ENCODE data around the gene GLRX3.

The GLRX3 gene

DNA sequence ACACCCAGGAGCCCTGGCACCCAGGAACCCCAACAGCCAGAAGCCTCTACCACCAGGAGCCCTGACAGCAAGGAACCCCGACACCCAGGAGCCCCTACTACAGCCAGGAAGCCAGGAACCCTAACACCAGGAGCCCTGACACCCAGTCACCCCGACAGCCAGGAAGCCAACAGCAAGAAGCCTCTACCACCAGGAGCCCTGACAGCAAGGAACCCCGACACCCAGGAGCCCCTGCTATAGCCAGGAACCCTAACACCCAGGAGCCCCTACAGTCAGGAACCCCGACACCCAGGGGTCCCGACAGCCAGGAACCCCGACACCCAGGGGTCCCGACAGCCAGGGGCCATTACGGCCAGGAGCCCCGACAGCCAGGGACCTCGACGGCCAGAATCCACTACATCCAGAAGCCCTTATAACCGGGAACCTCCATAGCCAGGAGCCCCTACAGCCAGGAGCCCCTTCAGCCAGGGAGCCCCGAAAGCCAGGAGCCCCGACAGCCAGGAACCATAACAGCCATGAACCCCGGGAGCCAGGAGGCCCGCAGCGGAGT is 440 bp upstream of the GLRX3 start:
- DNase-seq (ENCODE audit: low read depth): no peak
- peak overlapping the region; percentile 81 for H3K4me3 ChIP-seq (ENCODE audit: low read depth, low read length)

- DNase-seq (ENCODE audit: low read depth): no peak
- H3K4me3 ChIP-seq (ENCODE audit: low read depth, low read length): peak overlapping the region; percentile 81
Measured at GRCh38 chr10:130137090-130137448, 878 bp downstream of the GLRX3 start.

GRCh38 chr10:130137659-130138478 is 1.7 kb downstream of the GLRX3 start:
- no peak for DNase-seq (ENCODE audit: low read depth)
- peak overlapping the region; percentile 81 for H3K4me3 ChIP-seq (ENCODE audit: low read depth, low read length)

- no peak overlapping the region for H3K4me3 ChIP-seq (ENCODE audit: low read depth, low read length)
- DNase-seq (ENCODE audit: low read depth): no peak
Measured at GRCh38 chr10:130138479-130138866, 2.3 kb downstream of the GLRX3 start.

DNA sequence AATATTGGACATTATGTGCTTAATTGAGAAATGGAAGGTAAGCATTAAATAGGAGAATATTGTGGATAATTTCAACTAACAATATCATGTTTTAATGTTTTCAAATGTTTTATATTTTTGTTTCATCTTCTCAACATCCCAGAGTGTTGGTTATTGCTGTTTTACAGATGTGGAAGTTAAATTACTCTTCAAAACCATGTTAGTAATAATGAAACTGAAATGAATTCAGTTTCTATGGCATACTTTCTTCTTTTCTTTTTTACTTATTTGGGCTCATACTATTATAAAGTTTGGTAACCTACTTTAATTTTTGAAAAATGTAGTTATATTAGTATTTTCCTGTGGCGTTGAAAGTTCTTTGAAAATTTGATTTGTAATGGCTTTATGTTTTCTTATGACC is 4.2 kb downstream of the GLRX3 start:
- no peak for DNase-seq (ENCODE audit: low read depth)
- H3K4me3 ChIP-seq (ENCODE audit: low read depth, low read length): no peak overlapping the region

DNA sequence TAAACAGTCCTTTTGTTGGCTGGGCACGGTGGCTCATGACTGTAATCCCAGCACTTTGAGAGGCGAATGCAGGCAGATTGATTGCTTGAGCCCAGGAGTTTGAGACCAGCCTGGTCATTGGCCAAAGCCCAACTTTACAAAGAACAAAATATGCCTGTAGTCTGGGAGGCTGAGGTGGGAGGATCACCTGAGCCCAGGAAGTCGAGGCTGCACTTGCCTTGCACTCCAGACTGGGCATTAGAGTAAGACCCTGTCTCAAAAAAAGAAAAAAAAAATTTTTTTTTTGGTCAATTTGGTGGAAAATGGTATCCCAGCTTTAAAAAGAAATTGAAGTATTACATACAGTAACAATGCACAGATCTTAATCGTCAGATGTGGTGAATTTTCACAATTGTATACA is 4.8 kb downstream of the GLRX3 start:
- H3K4me3 ChIP-seq (ENCODE audit: low read depth, low read length): no peak overlapping the region
- no peak for DNase-seq (ENCODE audit: low read depth)

DNA sequence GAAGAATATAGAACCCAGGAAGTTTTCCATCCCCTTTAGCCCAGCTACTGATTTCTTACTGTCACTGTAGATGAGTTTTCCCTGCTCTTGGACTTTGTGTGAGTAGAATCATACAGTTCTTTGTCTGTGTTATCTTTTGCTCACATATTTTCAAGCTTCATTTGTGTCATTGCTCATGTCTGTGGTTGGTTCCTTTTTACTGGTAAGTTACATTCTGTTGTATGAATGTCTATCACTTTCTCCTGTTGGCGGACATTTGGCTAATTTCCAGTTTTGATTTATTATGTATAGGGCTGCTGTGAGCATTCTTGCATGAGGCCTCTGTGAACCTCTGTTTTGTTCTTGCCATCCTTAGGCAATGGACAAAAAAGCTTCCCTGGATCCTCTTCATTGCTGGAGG is 5.3 kb downstream of the GLRX3 start:
- no peak for DNase-seq (ENCODE audit: low read depth)

GRCh38 chr10:130141878-130142277 is 5.7 kb downstream of the GLRX3 start:
- DNase-seq (ENCODE audit: low read depth): no peak
- no peak overlapping the region for H3K4me3 ChIP-seq (ENCODE audit: low read depth, low read length)

More for the DNA sequence above, 5.3 kb downstream of the GLRX3 start:
- H3K4me3 ChIP-seq (ENCODE audit: low read depth, low read length): no peak overlapping the region

DNA sequence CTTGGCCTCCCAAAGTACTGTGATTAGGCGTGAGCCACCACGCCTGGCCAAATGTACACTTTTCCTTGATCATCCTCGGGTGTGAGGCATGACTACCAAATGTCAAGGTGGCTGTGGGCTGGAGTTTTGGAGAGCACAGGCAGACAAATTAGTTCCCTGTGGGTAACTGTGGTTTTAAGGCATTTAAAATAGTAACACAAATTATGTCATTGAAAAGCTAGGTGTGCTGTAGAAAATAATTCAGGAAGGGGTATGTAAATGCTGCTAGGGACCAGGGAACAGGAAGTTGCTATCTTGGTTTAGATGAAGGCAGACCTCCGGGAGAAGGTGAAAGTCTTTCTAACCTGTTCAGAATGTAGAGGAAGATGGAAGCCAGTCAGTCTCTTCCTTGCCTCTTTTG is 9.9 kb downstream of the GLRX3 start:
- H3K4me3 ChIP-seq (ENCODE audit: low read depth, low read length): no peak overlapping the region
- no peak for DNase-seq (ENCODE audit: low read depth)

GRCh38 chr10:130159192-130159794 is 23.1 kb downstream of the GLRX3 start:
- no peak overlapping the region for H3K4me3 ChIP-seq (ENCODE audit: low read depth, low read length)
- no peak for DNase-seq (ENCODE audit: low read depth)

DNA sequence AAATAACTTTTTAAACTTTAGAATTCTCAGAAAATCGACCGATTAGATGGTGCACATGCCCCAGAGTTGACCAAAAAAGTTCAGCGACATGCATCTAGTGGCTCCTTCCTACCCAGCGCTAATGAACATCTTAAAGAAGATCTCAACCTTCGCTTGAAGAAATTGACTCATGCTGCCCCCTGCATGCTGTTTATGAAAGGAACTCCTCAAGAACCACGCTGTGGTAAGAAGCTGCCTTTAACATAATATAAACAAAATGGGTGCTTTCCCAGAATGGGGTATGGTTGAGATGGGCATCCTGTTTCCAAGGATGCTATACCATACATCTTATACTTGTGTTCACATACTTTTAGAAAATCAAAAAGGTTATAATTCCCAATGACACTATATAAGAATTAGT is 24.6 kb downstream of the GLRX3 start:
- no peak for DNase-seq (ENCODE audit: low read depth)
- no peak overlapping the region for H3K4me3 ChIP-seq (ENCODE audit: low read depth, low read length)

GRCh38 chr10:130161331-130161730 is 25.1 kb downstream of the GLRX3 start:
- no peak for DNase-seq (ENCODE audit: low read depth)
- no peak overlapping the region for H3K4me3 ChIP-seq (ENCODE audit: low read depth, low read length)

DNA sequence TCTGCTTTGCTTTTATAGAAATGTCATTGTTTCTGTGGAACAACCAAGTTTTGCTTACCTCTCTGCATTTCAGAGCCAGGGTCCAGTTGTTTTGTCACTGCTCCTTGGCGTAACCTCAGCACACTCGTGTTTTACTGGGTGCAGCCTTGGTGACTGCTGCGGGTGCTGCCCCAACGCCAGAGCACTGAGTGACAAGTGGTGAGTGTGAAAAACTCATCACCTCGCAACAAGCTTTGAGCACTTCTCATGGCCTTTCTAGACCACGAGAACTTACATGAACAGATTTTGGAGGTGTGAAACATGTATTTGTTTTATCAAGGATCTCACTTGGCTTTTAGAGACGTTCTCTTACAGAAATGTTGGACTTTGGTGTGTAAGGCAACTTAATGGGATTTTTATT is 31.0 kb downstream of the GLRX3 start:
- DNase-seq (ENCODE audit: low read depth): no peak
- H3K4me3 ChIP-seq (ENCODE audit: low read depth, low read length): no peak overlapping the region

- H3K4me3 ChIP-seq (ENCODE audit: low read depth, low read length): no peak overlapping the region
- no peak for DNase-seq (ENCODE audit: low read depth)
Measured at GRCh38 chr10:130167707-130168106, 31.5 kb downstream of the GLRX3 start.

DNA sequence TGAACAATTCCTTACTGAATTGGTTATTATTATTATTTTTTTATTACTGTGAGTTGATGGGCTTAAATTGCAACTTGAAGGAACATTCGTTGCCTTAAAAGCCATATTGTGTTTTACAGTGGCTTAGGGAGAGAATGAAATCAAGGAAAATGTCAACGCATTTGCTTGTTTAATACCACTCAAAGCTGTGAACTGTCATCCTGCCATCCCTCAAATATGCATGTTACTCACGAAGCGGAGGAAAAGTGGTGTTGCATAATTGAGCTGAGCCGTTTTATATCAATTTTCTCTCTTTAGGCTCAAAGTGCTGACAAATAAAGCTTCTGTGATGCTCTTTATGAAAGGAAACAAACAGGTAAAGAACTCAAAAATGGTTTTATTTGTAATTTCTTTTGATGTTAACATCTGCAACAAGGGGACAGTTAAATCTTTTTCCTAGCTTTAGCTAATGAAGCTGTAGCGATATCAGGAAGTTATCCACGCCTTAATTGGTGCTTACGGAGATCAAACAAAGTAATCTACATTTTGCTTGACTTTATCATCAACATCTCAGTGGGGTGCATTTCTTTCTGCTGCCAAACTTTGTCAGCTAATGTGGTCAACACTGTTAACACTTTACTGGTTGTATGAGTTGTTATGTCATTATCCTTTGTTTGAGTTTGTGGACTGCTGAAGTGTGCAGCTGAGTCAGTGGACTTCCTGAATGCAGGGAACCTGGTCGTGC is 33.1 kb downstream of the GLRX3 start:
- no peak overlapping the region for H3K4me3 ChIP-seq (ENCODE audit: low read depth, low read length)
- peak; percentile 4 for DNase-seq (ENCODE audit: low read depth)

DNA sequence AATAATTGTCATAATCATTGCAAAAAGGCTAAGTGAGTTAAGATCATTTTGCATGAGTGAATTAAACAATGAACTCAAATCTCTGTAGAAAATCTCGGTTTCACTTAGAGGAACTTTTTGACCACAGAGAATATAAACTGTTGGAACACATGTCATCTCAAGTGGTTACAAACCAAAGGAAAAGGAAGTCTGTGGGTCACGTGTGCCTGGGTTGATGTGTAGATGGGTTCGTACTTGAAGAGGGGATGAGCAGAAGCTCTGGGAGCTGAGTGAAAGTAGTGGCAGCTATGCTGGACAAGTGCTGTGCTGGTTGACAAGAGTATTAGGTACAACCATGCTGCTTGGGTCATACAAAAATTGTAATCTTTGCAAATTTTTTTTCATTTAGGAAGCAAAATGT is 35.0 kb downstream of the GLRX3 start:
- DNase-seq (ENCODE audit: low read depth): no peak
- H3K4me3 ChIP-seq (ENCODE audit: low read depth, low read length): no peak overlapping the region

- no peak for DNase-seq (ENCODE audit: low read depth)
- H3K4me3 ChIP-seq (ENCODE audit: low read depth, low read length): no peak overlapping the region
Measured at GRCh38 chr10:130174328-130174727, 38.1 kb downstream of the GLRX3 start.

- DNase-seq (ENCODE audit: low read depth): no peak
- H3K4me3 ChIP-seq (ENCODE audit: low read depth, low read length): no peak overlapping the region
Measured at GRCh38 chr10:130175074-130175473, 38.9 kb downstream of the GLRX3 start.

DNA sequence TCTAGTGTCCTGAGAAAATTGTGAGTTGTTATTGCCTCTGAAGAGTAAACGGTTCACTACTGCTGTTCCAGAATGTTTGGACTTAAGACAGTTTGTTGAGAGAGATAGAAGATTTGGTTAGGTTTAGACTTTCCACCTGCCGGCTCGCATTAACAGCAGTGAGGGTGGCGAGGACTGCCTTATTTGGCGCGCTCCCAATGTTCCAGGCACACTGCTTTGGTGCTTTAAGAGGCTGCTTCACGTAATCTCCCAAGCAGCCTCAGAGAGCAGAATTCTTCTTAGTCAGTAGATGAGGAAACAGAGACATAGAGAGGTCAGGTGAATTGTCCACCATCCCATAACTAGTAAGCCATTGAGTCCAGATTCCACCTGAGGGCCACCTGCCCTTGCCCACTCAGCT is 41.1 kb downstream of the GLRX3 start:
- H3K4me3 ChIP-seq (ENCODE audit: low read depth, low read length): no peak overlapping the region
- no peak for DNase-seq (ENCODE audit: low read depth)

GRCh38 chr10:130179640-130180039 is 43.4 kb downstream of the GLRX3 start:
- DNase-seq (ENCODE audit: low read depth): peak; percentile 40
- H3K4me3 ChIP-seq (ENCODE audit: low read depth, low read length): no peak overlapping the region

Data from skeletal muscle cell (primary cell).